ENCODE results near the gene ACTL10.

ACTL10 gene

DNA sequence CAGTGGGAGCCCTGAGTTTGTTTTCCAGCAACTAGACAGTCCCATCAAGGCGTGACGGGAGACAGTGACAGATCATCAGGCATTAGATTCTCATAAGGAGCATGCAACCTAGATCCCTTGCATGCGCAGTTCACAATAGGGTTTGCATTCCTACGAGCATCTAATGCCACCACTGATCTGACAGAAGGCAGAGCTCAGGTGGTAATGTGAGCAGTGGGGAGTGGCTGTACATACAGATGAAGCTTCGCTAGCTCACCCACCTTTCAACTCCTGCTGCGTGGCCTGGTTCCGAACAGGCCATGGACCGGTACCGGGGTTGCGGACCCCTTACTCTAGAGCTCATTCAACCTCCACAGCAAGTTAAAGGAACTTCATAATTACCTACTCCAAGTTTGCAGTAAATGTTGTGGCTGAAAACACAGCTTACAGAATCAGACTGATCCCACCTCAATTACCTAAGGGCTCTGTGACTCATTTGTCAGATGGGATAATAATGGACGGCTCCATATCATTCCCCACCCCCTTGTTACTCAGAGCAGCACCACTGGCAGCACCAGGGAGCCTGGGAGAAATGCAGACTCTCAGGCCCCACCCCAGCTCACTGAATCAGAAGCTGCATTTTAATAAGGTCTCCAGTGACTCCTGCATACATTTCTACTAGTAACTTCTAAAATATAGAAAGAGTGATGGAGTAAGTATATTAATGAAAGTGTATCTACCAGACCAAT is 37.6 kb downstream of the ACTL10 start:
- Histone ChIP-seq H2BK12ac (ENCODE audit: low read length in 2 of 2) (no peak overlapping the region), H3K18ac (ENCODE audit: low read depth in 1 of 2, low read length in 2 of 2) (no peak overlapping the region), H3K14ac (ENCODE audit: low read length in 2 of 2) (no peak overlapping the region), H3K36me3 (ENCODE audit: control insufficient read depth in 1 of 2, insufficient read depth in 2 of 2, low read depth in 1 of 2, low read length in 2 of 2) (peaks cover 0 to 8% of the 10 kb centered on the region in 2 experiments), H3K9me3 (ENCODE audit: control insufficient read depth, low read length) (no peaks in the 10 kb centered on the region), H3K27me3 (ENCODE audit: control insufficient read depth in 1 of 2, insufficient read depth in 1 of 2, low read length in 2 of 2) (no peaks in the 10 kb centered on the region), H2AK5ac (ENCODE audit: low read length, severe bottlenecking) (no peak overlapping the region), H3K27ac (ENCODE audit: low read length, poor library complexity, severe bottlenecking) (no peak overlapping the region), H4K91ac (ENCODE audit: low read length) (no peak overlapping the region), H2BK120ac (ENCODE audit: low read depth, low read length) (no peak overlapping the region), H4K8ac (ENCODE audit: low read length) (no peak overlapping the region), H2BK15ac (ENCODE audit: low read depth, poor library complexity, severe bottlenecking) (no peak overlapping the region), H3K79me1 (replicated peaks; ENCODE audit: low read length, poor library complexity, severe bottlenecking) (no peaks in the 10 kb centered on the region), H3K9ac (ENCODE audit: low read length) (no peak overlapping the region), H3K4me3 (ENCODE audit: insufficient read depth in 1 of 2, low read depth in 1 of 2, low read length in 2 of 2) (no peak overlapping the region), H3K4me2 (ENCODE audit: low read length, poor library complexity, severe bottlenecking) (no peak overlapping the region), H3K23ac (ENCODE audit: low read length in 2 of 2) (no peak overlapping the region), H2BK5ac (ENCODE audit: low read depth, low read length, poor library complexity, severe bottlenecking) (no peak overlapping the region), H3K4ac (ENCODE audit: low read depth in 1 of 2, low read length in 2 of 2) (no peak overlapping the region), H2AFZ (ENCODE audit: low read depth, low read length) (no peak overlapping the region), H3K4me1 (ENCODE audit: control insufficient read depth, insufficient read depth, low read depth, low read length) (no peaks in the 10 kb centered on the region)
- DNase-seq: no peak
- WGBS: 90% methylated on average over 11 of the region's 11 CpGs

DNA sequence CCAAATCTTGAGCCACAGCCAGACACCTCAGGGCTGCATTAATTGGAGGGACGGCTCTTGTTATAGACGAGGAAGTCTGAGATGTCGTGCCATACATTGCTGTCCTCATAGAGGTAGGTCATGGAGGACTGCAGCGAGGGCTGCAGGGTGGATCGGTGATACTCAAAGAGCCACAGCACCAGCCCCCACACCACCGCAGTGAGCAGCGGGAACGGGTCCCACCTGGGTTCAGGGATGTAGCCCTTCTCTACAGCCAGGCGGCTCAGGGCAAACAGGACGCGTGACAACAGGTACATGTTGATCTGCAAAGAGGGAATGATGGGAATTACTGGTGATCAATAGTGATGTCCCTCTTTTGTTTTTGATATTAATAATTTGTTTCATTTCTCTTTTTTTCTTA is 40.9 kb downstream of the ACTL10 start:
- Histone ChIP-seq H3K23ac (ENCODE audit: low read length in 2 of 2) (no peak overlapping the region), H2AK5ac (ENCODE audit: low read length, severe bottlenecking) (no peak overlapping the region), H3K14ac (ENCODE audit: low read length in 2 of 2) (no peak overlapping the region), H3K4me3 (ENCODE audit: insufficient read depth in 1 of 2, low read depth in 1 of 2, low read length in 2 of 2) (no peak overlapping the region), H3K18ac (ENCODE audit: low read depth in 1 of 2, low read length in 2 of 2) (no peak overlapping the region), H2BK120ac (ENCODE audit: low read depth, low read length) (no peak overlapping the region), H2AFZ (ENCODE audit: low read depth, low read length) (no peak overlapping the region), H2BK15ac (ENCODE audit: low read depth, poor library complexity, severe bottlenecking) (no peak overlapping the region), H3K27ac (ENCODE audit: low read length, poor library complexity, severe bottlenecking) (no peak overlapping the region), H4K91ac (ENCODE audit: low read length) (no peak overlapping the region), H3K79me1 (replicated peaks; ENCODE audit: low read length, poor library complexity, severe bottlenecking) (no peaks in the 10 kb centered on the region), H3K9ac (ENCODE audit: low read length) (no peak overlapping the region), H3K4ac (ENCODE audit: low read depth in 1 of 2, low read length in 2 of 2) (no peak overlapping the region), H3K4me1 (ENCODE audit: control insufficient read depth, insufficient read depth, low read depth, low read length) (no peaks in the 10 kb centered on the region), H2BK12ac (ENCODE audit: low read length in 2 of 2) (no peak overlapping the region), H3K36me3 (ENCODE audit: control insufficient read depth in 1 of 2, insufficient read depth in 2 of 2, low read depth in 1 of 2, low read length in 2 of 2) (peaks cover 9 to 28% of the 10 kb centered on the region in 2 experiments), H3K27me3 (ENCODE audit: control insufficient read depth in 1 of 2, insufficient read depth in 1 of 2, low read length in 2 of 2) (no peaks in the 10 kb centered on the region), H3K4me2 (ENCODE audit: low read length, poor library complexity, severe bottlenecking) (no peak overlapping the region), H4K8ac (ENCODE audit: low read length) (no peak overlapping the region), H2BK5ac (ENCODE audit: low read depth, low read length, poor library complexity, severe bottlenecking) (no peak overlapping the region), H3K9me3 (ENCODE audit: control insufficient read depth, low read length) (no peaks in the 10 kb centered on the region)
- 93% methylated on average over 11 of the region's 11 CpGs for whole genome bisulfite sequencing
- DNase-seq: no peak

DNA sequence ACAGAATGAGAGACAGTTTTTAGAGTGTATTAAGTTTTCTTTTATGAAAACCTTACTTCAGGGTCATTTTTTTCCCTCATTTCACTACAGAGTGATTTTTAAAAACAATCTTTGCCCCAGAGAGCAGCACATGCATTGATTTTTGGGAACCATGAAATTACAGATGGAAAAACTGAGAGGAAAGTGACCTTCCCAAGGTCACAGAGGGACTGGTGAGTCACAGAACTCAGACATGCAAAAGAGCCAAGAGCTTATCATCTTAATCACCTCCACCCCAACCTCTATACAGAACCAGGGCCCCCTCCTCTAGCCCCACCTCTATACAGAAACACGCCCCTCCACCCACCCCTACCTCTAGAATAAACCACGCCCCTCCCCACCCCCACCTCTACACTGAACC is 42.7 kb downstream of the ACTL10 start:
- WGBS: 91% methylated on average over 2 of the region's 2 CpGs
- H3K4me2 ChIP-seq (ENCODE audit: low read length, poor library complexity, severe bottlenecking): no peak overlapping the region
- H3K9me3 ChIP-seq (ENCODE audit: control insufficient read depth, low read length): no peaks in the 10 kb centered on the region
- peak overlapping the region; percentile 62 for H3K9ac ChIP-seq (ENCODE audit: low read length)
- H3K18ac ChIP-seq (ENCODE audit: low read depth in 1 of 2, low read length in 2 of 2): no peak overlapping the region
- no peak overlapping the region for H3K23ac ChIP-seq (ENCODE audit: low read length in 2 of 2)
- H3K4me3 ChIP-seq (ENCODE audit: insufficient read depth in 1 of 2, low read depth in 1 of 2, low read length in 2 of 2): no peak overlapping the region
- no peaks in the 10 kb centered on the region for H3K4me1 ChIP-seq (ENCODE audit: control insufficient read depth, insufficient read depth, low read depth, low read length)
- no peak overlapping the region for H4K8ac ChIP-seq (ENCODE audit: low read length)
- H3K79me1 ChIP-seq (replicated peaks; ENCODE audit: low read length, poor library complexity, severe bottlenecking): no peaks in the 10 kb centered on the region
- H3K14ac ChIP-seq (ENCODE audit: low read length in 2 of 2): no peak overlapping the region
- no peak overlapping the region for H2BK15ac ChIP-seq (ENCODE audit: low read depth, poor library complexity, severe bottlenecking)
- H2AK5ac ChIP-seq (ENCODE audit: low read length, severe bottlenecking): no peak overlapping the region
- no peak overlapping the region for H4K91ac ChIP-seq (ENCODE audit: low read length)
- no peak overlapping the region for H2BK5ac ChIP-seq (ENCODE audit: low read depth, low read length, poor library complexity, severe bottlenecking)
- H2BK12ac ChIP-seq (ENCODE audit: low read length in 2 of 2): no peak overlapping the region
- DNase-seq: peak; percentile 25
- H3K27ac ChIP-seq (ENCODE audit: low read length, poor library complexity, severe bottlenecking): no peak overlapping the region
- no peak overlapping the region for H3K4ac ChIP-seq (ENCODE audit: low read depth in 1 of 2, low read length in 2 of 2)
- H2AFZ ChIP-seq (ENCODE audit: low read depth, low read length): no peak overlapping the region
- H3K27me3 ChIP-seq (ENCODE audit: control insufficient read depth in 1 of 2, insufficient read depth in 1 of 2, low read length in 2 of 2): no peaks in the 10 kb centered on the region
- H3K36me3 ChIP-seq (ENCODE audit: control insufficient read depth in 1 of 2, insufficient read depth in 2 of 2, low read depth in 1 of 2, low read length in 2 of 2): peaks cover 14 to 43% of the 10 kb centered on the region in 2 experiments
- no peak overlapping the region for H2BK120ac ChIP-seq (ENCODE audit: low read depth, low read length)

DNA sequence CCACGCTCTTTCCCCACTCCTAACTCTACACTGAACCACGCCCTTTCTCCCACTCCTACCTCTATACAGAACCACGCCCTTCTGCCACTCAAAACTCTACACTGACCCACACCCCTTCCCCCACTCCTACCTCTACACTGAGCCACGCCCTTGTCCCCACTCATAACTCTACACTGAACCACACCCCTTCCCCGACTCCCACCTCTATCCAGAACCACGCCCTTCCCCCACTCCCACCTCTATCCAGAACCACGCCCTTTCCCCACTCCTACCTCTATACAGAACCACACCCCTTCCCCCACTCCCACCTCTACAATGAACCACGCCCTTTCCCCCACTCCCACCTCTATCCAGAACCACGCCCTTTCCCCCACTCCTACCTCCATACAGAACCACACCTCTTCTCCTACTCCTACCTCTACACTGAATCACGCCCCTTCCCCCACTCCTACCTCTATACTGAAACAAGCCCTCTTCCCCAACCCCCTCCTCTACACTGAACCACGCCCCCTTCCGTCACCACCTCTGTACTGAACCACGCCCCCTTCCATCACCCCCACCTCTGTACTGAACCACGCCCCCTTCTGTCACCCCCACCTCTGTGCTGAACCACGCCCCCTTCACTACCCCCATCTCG is 43.3 kb downstream of the ACTL10 start:
- 74% methylated on average over 14 of the region's 16 CpGs for WGBS
- H2AK5ac ChIP-seq (ENCODE audit: low read length, severe bottlenecking): no peak overlapping the region
- peaks cover 14 to 48% of the 10 kb centered on the region in 2 experiments for H3K36me3 ChIP-seq (ENCODE audit: control insufficient read depth in 1 of 2, insufficient read depth in 2 of 2, low read depth in 1 of 2, low read length in 2 of 2)
- no peak overlapping the region for H2BK5ac ChIP-seq (ENCODE audit: low read depth, low read length, poor library complexity, severe bottlenecking)
- H3K18ac ChIP-seq (ENCODE audit: low read depth in 1 of 2, low read length in 2 of 2): no peak overlapping the region
- H3K23ac ChIP-seq (ENCODE audit: low read length in 2 of 2): no peak overlapping the region
- no peak overlapping the region for H3K4me2 ChIP-seq (ENCODE audit: low read length, poor library complexity, severe bottlenecking)
- H4K91ac ChIP-seq (ENCODE audit: low read length): no peak overlapping the region
- H3K9me3 ChIP-seq (ENCODE audit: control insufficient read depth, low read length): no peaks in the 10 kb centered on the region
- no peaks in the 10 kb centered on the region for H3K4me1 ChIP-seq (ENCODE audit: control insufficient read depth, insufficient read depth, low read depth, low read length)
- H2AFZ ChIP-seq (ENCODE audit: low read depth, low read length): no peak overlapping the region
- peak overlapping the region; percentile 42 for H4K8ac ChIP-seq (ENCODE audit: low read length)
- no peaks in the 10 kb centered on the region for H3K79me1 ChIP-seq (replicated peaks; ENCODE audit: low read length, poor library complexity, severe bottlenecking)
- no peak for DNase-seq
- H2BK120ac ChIP-seq (ENCODE audit: low read depth, low read length): no peak overlapping the region
- no peak overlapping the region for H3K4me3 ChIP-seq (ENCODE audit: insufficient read depth in 1 of 2, low read depth in 1 of 2, low read length in 2 of 2)
- no peak overlapping the region for H3K4ac ChIP-seq (ENCODE audit: low read depth in 1 of 2, low read length in 2 of 2)
- H2BK12ac ChIP-seq (ENCODE audit: low read length in 2 of 2): no peak overlapping the region
- no peaks in the 10 kb centered on the region for H3K27me3 ChIP-seq (ENCODE audit: control insufficient read depth in 1 of 2, insufficient read depth in 1 of 2, low read length in 2 of 2)
- H3K14ac ChIP-seq (ENCODE audit: low read length in 2 of 2): no peak overlapping the region
- no peak overlapping the region for H2BK15ac ChIP-seq (ENCODE audit: low read depth, poor library complexity, severe bottlenecking)
- H3K9ac ChIP-seq (ENCODE audit: low read length): no peak overlapping the region
- no peak overlapping the region for H3K27ac ChIP-seq (ENCODE audit: low read length, poor library complexity, severe bottlenecking)

All from mesenchymal stem cell (in vitro differentiated cells and primary cell).